IPS-18c (cell line): ENCODE measurements around the gene RINT1.

Source experiments
- H3K4me3 ChIP-seq: 2 replicates; pipeline ENCODE4 v1.7.0; 2013; ENCODE audit warnings: low read depth, mild to moderate bottlenecking, low read length, moderate library complexity; ENCODE audit not compliant: insufficient read depth
- H3K9me3 ChIP-seq: one replicate; pipeline ENCODE4 v1.6.1; 2013; ENCODE audit warnings: mild to moderate bottlenecking, low read length, moderate library complexity; ENCODE audit not compliant: control insufficient read depth, insufficient read depth

RINT1 gene

DNA sequence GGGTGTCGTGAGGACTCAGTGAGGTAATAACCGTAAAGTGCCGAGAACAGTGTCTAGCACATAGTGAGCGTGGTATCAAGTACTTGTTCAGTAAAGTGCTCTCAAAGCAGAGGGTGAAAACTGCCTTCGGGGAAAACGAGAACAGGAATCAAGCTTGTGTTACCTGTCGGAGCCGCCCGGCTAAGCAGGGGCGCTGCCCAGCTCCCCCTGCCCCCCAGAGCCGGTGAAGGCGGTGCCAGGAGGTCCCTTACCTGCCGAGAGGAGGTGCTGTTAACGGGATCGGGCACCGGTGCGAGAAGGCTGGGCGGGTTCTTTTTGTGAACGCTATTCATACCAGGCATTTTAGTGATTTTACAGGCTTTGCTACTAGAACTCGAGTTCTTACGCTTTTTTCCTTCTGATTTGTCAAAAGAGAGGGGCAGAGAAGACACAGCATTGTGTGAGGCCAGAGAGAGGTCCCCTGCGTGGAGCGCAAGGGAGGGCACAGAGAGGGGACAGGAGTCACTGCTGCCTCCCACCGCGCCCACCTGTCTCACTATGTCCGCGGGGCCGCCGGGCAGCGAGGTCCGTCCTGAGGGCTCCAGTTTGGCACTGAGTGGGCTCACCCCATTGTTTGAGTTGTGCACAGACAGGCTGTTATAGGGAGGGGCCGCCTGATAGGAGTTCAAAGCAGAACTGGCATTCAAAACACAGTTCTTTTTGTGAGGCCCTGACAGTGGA, 81.8 kb downstream of the RINT1 start:
- H3K4me3 ChIP-seq = no peak overlapping the region
- no peaks in the 10 kb centered on the region for H3K9me3 ChIP-seq

DNA sequence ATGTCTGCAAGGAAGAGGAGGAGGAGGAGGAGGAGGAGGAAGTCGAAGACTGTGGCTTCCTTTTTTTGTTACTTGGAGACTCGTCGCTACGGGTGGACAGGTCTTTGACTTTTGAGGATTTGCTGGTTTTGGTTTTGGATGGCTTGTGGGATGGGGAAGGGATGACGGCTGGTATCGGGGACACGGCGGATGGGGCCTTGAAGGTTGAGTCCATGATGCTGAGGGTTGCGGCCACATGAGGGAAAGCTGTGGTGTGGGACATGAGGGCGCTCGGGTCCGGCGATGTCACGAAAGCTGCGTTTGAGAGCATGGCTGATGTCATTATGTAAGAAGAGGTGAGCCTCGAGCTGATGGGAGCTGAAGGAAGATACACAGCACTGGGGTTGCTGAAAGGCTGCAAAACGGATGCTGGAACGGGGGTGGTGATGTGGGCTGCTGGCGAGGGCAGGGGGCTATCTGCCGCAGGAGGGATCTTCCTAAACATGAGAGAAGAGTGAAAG, 82.4 kb downstream of the RINT1 start:
- H3K4me3 ChIP-seq = no peak overlapping the region

More for the DNA sequence above, 82.4 kb downstream of the RINT1 start:
- H3K9me3 ChIP-seq = no peaks in the 10 kb centered on the region
